Tibial nerve (tissue), 4 donors: ENCODE data around the gene NEDD4. TPM values are rescaled to one million over a fixed set of nuclear protein-coding genes. Genes with fewer than 3 reads are reported as not detected.

Experiments
- DNase-seq, 2 donors: peaks; one replicate each; pipeline ENCODE4 v3.0.0-alpha.2; 2019; ENCODE audit warnings: low spot score in 2 of 2
- H3K27ac ChIP-seq, 4 donors: fragments of 200-600 bp; sonication (generic) in 3 of 4; one replicate each; pipeline ENCODE4 v1.5.1; 2017 to 2019; ENCODE audit warnings: mild to moderate bottlenecking in 1 of 4
- H3K27me3 ChIP-seq, 2 donors: fragments of 200-600 bp; sonication (generic) in 1 of 2; one replicate each; pipeline versions ENCODE4 v1.5.1 to v1.6.0; 2017 to 2019
- H3K36me3 ChIP-seq, 3 donors: fragments of 200-600 bp; sonication (generic); one replicate each; pipeline ENCODE4 v1.5.1; 2018 to 2019
- H3K4me1 ChIP-seq, 4 donors: fragments of 200-600 bp; sonication (generic) in 3 of 4; one replicate each; pipeline ENCODE4 v1.5.1; 2017 to 2019
- H3K4me3 ChIP-seq, 4 donors: fragments of 200-600 bp; sonication (generic) in 3 of 4; one replicate each; pipeline ENCODE4 v1.5.1; 2017 to 2019; ENCODE audit warnings: mild to moderate bottlenecking in 1 of 4, moderate library complexity in 1 of 4
- H3K9me3 ChIP-seq, 4 donors: fragments of 200-600 bp; sonication (generic) in 3 of 4; one replicate each; pipeline ENCODE4 v1.5.1; 2017 to 2019
- EP300 ChIP-seq, 2 donors: sonication (generic); formaldehyde crosslinking; IDR thresholded peaks; one replicate each; pipeline ENCODE4 v1.6.1; 2017; ENCODE audit warnings: antibody characterized with exemption in 2 of 2, mild to moderate bottlenecking in 1 of 2
- POLR2A ChIP-seq, 2 donors: fragments of 450-650 bp; IDR thresholded peaks; one replicate each; pipeline ENCODE4 v1.6.1; 2017; ENCODE audit warnings: antibody characterized with exemption in 2 of 2, mild to moderate bottlenecking in 2 of 2, moderate library complexity in 2 of 2
- WGBS, 2 donors: methylation state at CpG; one replicate each; pipeline ENCODE4 v1.1.5; 2018; 5-methylcytosine and 5-hydroxymethylcytosine counted together
- total RNA-seq, 4 donors: library from RNA; depleted of rRNA; stranded (reverse); fragments of >200 nt; gene quantifications; one replicate each; pipeline ENCODE4 v1.1.0, GENCODE V29; 2016
- TF ChIP-seq, protein P1 (sequence below), 5 experiments: fragments of 200-600 bp in 3 of 5; fragments of 450-650 bp in 2 of 5; sonication (generic) in 3 of 5; IDR thresholded peaks; one replicate each; pipeline ENCODE4 v1.5.1; 2016 to 2019; ENCODE audit warnings: antibody characterized with exemption in 5 of 5, mild to moderate bottlenecking in 3 of 5, moderate library complexity in 2 of 5

NEDD4 gene
- total RNA-seq, 4 donors from 2014 or later, result 8.4 to 12.9 (median 12.2) TPM

DNA sequence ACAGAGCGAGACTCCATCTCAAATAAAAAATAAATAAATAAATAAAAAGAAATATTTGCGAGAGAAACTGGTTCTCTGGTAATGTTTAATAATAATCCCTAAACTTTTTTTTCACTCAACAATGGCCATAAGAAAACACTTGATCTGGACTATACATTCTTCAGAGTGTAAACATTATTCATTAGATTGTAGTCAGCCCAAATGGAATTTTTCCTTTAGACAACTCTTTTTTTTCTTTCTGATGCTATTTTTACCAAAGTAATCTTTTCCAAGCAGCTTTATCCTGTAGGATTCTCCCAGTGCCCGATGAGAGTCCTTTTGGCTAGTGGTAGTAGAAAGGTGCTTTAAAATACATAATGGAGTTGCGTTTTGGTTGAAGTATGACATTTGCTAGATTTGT, 90.4 kb downstream of the NEDD4 start:
- Histone ChIP-seq H3K4me3 (no peak overlapping the region), H3K27ac (no peak overlapping the region), H3K27me3 (no peaks in the 10 kb centered on the region), H3K9me3 (no peaks in the 10 kb centered on the region), H3K4me1 (peaks cover 0 to 3% (median 0%) of the 10 kb centered on the region in 4 donors), H3K36me3 (no peaks in the 10 kb centered on the region)
- WGBS, 2 donors, result 90% methylated on average over 4 of the region's 4 CpGs
- TF ChIP-seq EP300 (IDR thresholded peaks at IDR 0.05), result no peak
- TF ChIP-seq, protein P1, sequence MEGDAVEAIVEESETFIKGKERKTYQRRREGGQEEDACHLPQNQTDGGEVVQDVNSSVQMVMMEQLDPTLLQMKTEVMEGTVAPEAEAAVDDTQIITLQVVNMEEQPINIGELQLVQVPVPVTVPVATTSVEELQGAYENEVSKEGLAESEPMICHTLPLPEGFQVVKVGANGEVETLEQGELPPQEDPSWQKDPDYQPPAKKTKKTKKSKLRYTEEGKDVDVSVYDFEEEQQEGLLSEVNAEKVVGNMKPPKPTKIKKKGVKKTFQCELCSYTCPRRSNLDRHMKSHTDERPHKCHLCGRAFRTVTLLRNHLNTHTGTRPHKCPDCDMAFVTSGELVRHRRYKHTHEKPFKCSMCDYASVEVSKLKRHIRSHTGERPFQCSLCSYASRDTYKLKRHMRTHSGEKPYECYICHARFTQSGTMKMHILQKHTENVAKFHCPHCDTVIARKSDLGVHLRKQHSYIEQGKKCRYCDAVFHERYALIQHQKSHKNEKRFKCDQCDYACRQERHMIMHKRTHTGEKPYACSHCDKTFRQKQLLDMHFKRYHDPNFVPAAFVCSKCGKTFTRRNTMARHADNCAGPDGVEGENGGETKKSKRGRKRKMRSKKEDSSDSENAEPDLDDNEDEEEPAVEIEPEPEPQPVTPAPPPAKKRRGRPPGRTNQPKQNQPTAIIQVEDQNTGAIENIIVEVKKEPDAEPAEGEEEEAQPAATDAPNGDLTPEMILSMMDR (IDR thresholded peaks at IDR 0.05), result no peak
- TF ChIP-seq POLR2A (IDR thresholded peaks at IDR 0.05), result no peak
- DNase-seq, result no peak

DNA sequence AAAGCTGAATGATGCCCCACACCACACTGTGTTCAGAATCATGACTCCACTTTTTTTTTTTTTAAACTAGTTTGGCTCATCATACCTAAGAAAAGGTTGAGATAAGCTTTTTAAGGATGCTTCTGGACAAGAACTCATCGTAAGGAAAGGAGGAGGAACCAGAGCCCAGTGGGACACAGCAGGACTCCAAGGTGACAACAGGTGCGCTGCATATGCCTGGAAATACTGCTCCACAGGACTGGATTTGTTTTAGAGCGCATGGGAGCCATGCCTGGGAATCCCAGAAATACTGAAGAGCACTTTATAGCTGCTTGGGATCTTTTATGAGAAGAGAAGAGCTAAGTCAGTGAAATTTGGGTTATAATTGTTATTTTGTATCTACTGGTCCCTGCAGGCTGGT, 93.4 kb downstream of the NEDD4 start:
- Histone ChIP-seq H3K27ac (no peak overlapping the region), H3K4me1 (peaks cover 0 to 11% (median 2%) of the 10 kb centered on the region in 4 donors), H3K4me3 (no peak overlapping the region), H3K36me3 (no peaks in the 10 kb centered on the region), H3K9me3 (no peaks in the 10 kb centered on the region), H3K27me3 (no peaks in the 10 kb centered on the region)
- DNase-seq, result no peak
- TF ChIP-seq, protein P1 (IDR thresholded peaks at IDR 0.05), result no peak
- TF ChIP-seq EP300 (IDR thresholded peaks at IDR 0.05), result no peak
- TF ChIP-seq POLR2A (IDR thresholded peaks at IDR 0.05), result no peak
- 87 to 89% methylated on average over 3 of the region's 3 CpGs for WGBS, 2 donors

DNA sequence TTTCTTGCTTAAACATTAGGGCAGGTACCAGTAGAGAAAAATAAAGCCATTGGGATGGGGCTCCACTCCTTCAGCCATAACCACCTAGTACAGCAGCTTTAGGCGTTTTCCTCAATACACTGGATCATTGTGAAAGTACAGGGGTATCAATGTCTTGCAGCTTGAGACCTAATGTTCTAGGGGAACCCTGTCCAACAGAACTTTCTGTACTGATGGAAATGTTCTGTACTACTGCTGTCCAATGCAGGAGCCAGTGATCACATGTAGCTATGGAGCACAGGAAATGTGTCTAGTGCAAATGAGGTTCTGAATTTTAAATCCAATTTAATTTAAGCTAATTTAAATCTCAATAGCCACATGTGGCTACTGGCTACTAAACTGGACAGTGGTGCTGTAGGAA, 93.9 kb downstream of the NEDD4 start:
- no peak overlapping the region for H3K27ac ChIP-seq
- TF ChIP-seq, protein P1 (IDR thresholded peaks at IDR 0.05), result no peak
- no peak for TF ChIP-seq EP300 (IDR thresholded peaks at IDR 0.05)
- no peak for TF ChIP-seq POLR2A (IDR thresholded peaks at IDR 0.05)
- no peaks in the 10 kb centered on the region for H3K27me3 ChIP-seq
- 81 to 100% methylated on average over 1 of the region's 1 CpG for WGBS, 2 donors
- H3K4me3 ChIP-seq, result no peak overlapping the region
- peaks cover 0 to 11% (median 2%) of the 10 kb centered on the region in 4 donors for H3K4me1 ChIP-seq
- H3K9me3 ChIP-seq, result no peaks in the 10 kb centered on the region
- no peaks in the 10 kb centered on the region for H3K36me3 ChIP-seq
- no peak for DNase-seq

DNA sequence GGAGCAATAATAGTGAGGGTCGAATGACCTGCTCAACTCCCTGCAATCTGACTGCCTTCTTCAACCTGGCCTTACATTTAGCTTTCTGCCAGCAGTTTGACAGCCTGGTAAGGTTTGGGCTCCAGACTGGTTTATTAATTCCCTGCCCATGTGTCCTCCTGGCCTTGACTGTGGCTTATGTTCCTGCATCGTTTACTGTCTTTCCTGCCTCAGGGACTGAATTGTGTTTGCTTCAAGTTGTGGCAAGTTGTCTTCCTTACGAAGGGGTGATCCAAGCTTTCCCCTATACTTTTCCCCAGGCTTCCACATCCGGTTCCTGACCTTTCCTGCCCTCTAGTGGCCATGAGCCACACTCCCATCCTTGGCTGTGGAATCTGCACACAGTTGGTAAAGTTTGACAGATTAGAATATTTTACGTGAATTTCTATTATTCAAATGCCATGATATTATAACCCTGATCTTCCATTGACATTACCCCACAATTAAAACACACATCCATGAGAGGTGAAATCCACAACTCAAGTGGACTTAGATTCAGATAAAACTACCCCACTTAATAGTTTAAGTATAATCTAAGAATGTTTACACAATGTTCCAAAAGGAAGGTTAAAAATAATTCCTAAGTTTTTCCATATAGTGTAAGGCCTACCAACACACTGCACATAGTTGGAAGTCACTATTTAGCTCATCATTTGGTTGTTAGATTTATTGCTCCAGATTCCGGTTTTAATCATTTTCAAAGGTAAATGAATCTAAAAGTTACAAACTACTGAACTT, 95.7 kb downstream of the NEDD4 start:
- peak in 1 of 2 donors; percentile 48 for DNase-seq
- peak overlapping the region in 1 of 4 donors; percentile 42 for H3K27ac ChIP-seq
- H3K27me3 ChIP-seq, result no peaks in the 10 kb centered on the region
- H3K4me1 ChIP-seq, result peaks cover 0 to 15% (median 2%) of the 10 kb centered on the region in 4 donors
- 34 to 35% methylated on average over 6 of the region's 6 CpGs for WGBS, 2 donors
- no peaks in the 10 kb centered on the region for H3K9me3 ChIP-seq
- no peaks in the 10 kb centered on the region for H3K36me3 ChIP-seq
- H3K4me3 ChIP-seq, result no peak overlapping the region
- TF ChIP-seq EP300 (IDR thresholded peaks at IDR 0.05) (no peak), POLR2A (IDR thresholded peaks at IDR 0.05) (no peak)
- TF ChIP-seq, protein P1 (IDR thresholded peaks at IDR 0.05), result peak; percentile 45 to 72 (median 53)

DNA sequence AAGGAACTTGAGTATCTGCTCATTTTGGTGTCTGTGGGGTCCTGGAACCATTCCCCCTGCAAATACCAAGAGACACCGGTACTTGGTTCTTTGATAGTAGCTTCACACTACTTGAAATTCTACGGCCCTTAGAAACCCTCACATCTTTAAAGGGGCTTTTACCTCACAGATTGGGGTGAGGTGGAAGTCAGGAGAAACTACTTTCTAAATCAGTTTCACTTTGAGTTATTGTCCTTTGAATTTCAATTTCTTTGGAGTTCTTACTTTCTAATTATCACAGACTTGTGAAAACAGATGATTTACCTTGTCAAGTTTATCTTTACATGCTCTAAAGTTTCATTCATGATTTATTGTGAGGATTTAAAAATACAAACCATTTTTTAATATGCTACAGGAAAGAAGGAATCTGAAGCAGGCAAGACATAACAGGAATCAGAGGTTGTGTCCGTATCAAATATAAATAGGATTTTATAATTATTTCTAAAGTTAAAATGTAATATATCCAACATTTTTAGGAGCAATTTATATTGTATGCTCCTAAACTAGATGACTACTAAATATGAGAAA, 98.9 kb downstream of the NEDD4 start:
- WGBS, 2 donors, result 73 to 80% methylated on average over 3 of the region's 3 CpGs
- peaks cover 0 to 15% (median 2%) of the 10 kb centered on the region in 4 donors for H3K4me1 ChIP-seq
- TF ChIP-seq, protein P1 (IDR thresholded peaks at IDR 0.05), result no peak
- no peak for TF ChIP-seq EP300 (IDR thresholded peaks at IDR 0.05)
- no peak for TF ChIP-seq POLR2A (IDR thresholded peaks at IDR 0.05)
- peaks cover 0 to 2% (median 0%) of the 10 kb centered on the region in 4 donors for H3K9me3 ChIP-seq
- DNase-seq, result no peak
- no peak overlapping the region for H3K27ac ChIP-seq
- H3K4me3 ChIP-seq, result no peak overlapping the region
- no peaks in the 10 kb centered on the region for H3K36me3 ChIP-seq
- H3K27me3 ChIP-seq, result no peaks in the 10 kb centered on the region
